HepG2 (cell line): Measurements from ENCODE around the gene EFCAB8. TPM values are rescaled to one million over a fixed set of nuclear protein-coding genes. Genes with fewer than 3 reads are reported as not detected.

ENCODE experiments used
- ATAC-seq: fragments of 200-7000 bp; cut with Tn5 transposase; 3 replicates; pipeline ENCODE4 v1.9.1; 2020; ENCODE audit warnings: mild to moderate bottlenecking, moderate library complexity
- BruUV-seq: library from RNA; stranded (reverse); fragments of 400-500 nt; replicated peaks from 2 replicates; lab custom pipeline; 2021; lab: Mats Ljungman, UMichigan
- CTCF ChIA-PET: fragments of 300-600 bp; formaldehyde crosslinking; extraction: SDS; loops from one replicate; lab custom pipeline; 2021; ENCODE audit warnings: low total read pairs, inconsistent platforms, low intra/inter-chr PET ratio; lab: Yijun Ruan, JAX
- POLR2A ChIA-PET: fragments of 350-600 bp; sonication (Branson Sonifier 250); formaldehyde crosslinking; loops from one replicate; lab custom pipeline; 2020; ENCODE audit warnings: antibody characterized with exemption, inconsistent platforms; lab: Yijun Ruan, JAX
- DNase-seq: peaks from one replicate; pipeline ENCODE4 v3.0.0-alpha.2; 2015; ENCODE audit warnings: low spot score
- FAIRE-seq: peaks from 3 replicates; lab custom pipeline; 2011; peaks lifted over from hg19 to GRCh38; lab: Jason Lieb, UNC
- H2AFZ ChIP-seq: one replicate; pipeline ENCODE4 v1.6.1; 2011; ENCODE audit warnings: low read length, inconsistent platforms
- H3K27ac ChIP-seq: fragments of 300-600 bp; 3 replicates; pipeline ENCODE4 v1.8.0; 2011; ENCODE audit warnings: mixed run types, mild to moderate bottlenecking, mixed read lengths, low read length, inconsistent platforms; ENCODE audit not compliant: insufficient read depth; ENCODE audit errors: extremely low read length
- H3K27me3 ChIP-seq, 2 experiments: fragments of 200-600 bp in 1 of 2; 2 replicates in 1 of 2; 3 replicates in 1 of 2; pipeline versions ENCODE4 v1.6.0 to v1.8.0; 2011; ENCODE audit warnings: low read length in 2 of 2, mild to moderate bottlenecking in 2 of 2, moderate library complexity in 2 of 2, inconsistent platforms in 1 of 2; ENCODE audit not compliant: insufficient read depth in 2 of 2, control insufficient read depth in 1 of 2
- H3K36me3 ChIP-seq, 2 experiments: fragments of 200-600 bp in 1 of 2; replicated peaks in 1 of 2; 2 replicates in 1 of 2; 3 replicates in 1 of 2; pipeline versions ENCODE4 v1.5.1 to v1.8.0; 2011; ENCODE audit warnings: low read length in 2 of 2, inconsistent platforms in 1 of 2; ENCODE audit not compliant: insufficient read depth in 2 of 2, control insufficient read depth in 1 of 2
- H3K4me1 ChIP-seq: 2 replicates; pipeline ENCODE4 v1.5.1; 2012; ENCODE audit warnings: low read length, inconsistent platforms; ENCODE audit not compliant: insufficient read depth
- H3K4me2 ChIP-seq: 2 replicates; pipeline ENCODE4 v1.6.0; 2011; ENCODE audit warnings: low read depth, low read length, inconsistent platforms
- H3K4me3 ChIP-seq, 3 experiments: fragments of 200-600 bp in 1 of 3; sonication (generic), shearing (Covaris generic) in 1 of 3; replicated peaks in 1 of 3; 2 replicates each; pipeline ENCODE4 v1.5.1; 2011 to 2016; ENCODE audit warnings: low read length in 3 of 3, inconsistent platforms in 2 of 3, low read depth in 2 of 3, mild to moderate bottlenecking in 2 of 3, control low read depth in 1 of 3, mixed read lengths in 1 of 3; ENCODE audit not compliant: insufficient read depth in 1 of 3
- H3K79me2 ChIP-seq: one replicate; pipeline ENCODE4 v1.6.1; 2011; ENCODE audit warnings: low read length, inconsistent platforms; ENCODE audit not compliant: insufficient read depth
- H3K9ac ChIP-seq: 2 replicates; pipeline ENCODE4 v1.6.0; 2011; ENCODE audit warnings: mild to moderate bottlenecking, low read depth, low read length, inconsistent platforms; ENCODE audit not compliant: insufficient read depth
- H3K9me3 ChIP-seq: 2 replicates; pipeline ENCODE4 v1.5.1; 2012; ENCODE audit warnings: mild to moderate bottlenecking, low read length
- H4K20me1 ChIP-seq: 2 replicates; pipeline ENCODE4 v1.6.0; 2011; ENCODE audit warnings: inconsistent platforms, mild to moderate bottlenecking, low read length, moderate library complexity; ENCODE audit not compliant: insufficient read depth
- ASH2L ChIP-seq: fragments of 300-600, 200-600 bp; sonication (generic); IDR thresholded peaks from 2 replicates; pipeline ENCODE4 v1.7.0; 2017; ENCODE audit warnings: low read depth, mild to moderate bottlenecking, moderate library complexity, mixed read lengths, low read length; ENCODE audit not compliant: insufficient read length
- ATF1 ChIP-seq: IDR thresholded peaks from 2 replicates; pipeline ENCODE4 v1.6.1; 2016; ENCODE audit warnings: mild to moderate bottlenecking, control low read depth
- CREM ChIP-seq, 2 experiments: sonication (generic) in 1 of 2; formaldehyde crosslinking in 1 of 2; IDR thresholded peaks; 2 replicates each; pipeline versions ENCODE4 v1.4.0 to v1.6.1; 2016 to 2020; ENCODE audit warnings: antibody characterized with exemption in 1 of 2, mild to moderate bottlenecking in 1 of 2, missing genetic modification reagents in 1 of 2
- ERF ChIP-seq: IDR thresholded peaks from 2 replicates; pipeline ENCODE4 v1.6.1; 2018; ENCODE audit warnings: missing biosample characterization, missing genetic modification reagents
- JUND ChIP-seq: sonication (generic); formaldehyde crosslinking; IDR thresholded peaks from 2 replicates; pipeline ENCODE4 v1.8.0; 2022; ENCODE audit warnings: mild to moderate bottlenecking, missing genetic modification reagents
- POLR2AphosphoS2 ChIP-seq: IDR thresholded peaks from 2 replicates; pipeline ENCODE4 v1.6.1; 2011; ENCODE audit warnings: low read depth, low read length, improper control_type of control experiment
- U2AF2 ChIP-seq: fragments of 200-400 bp; formaldehyde crosslinking; IDR thresholded peaks from 2 replicates; pipeline ENCODE4 v1.6.1; 2017; ENCODE audit warnings: low read depth, mild to moderate bottlenecking, low read length
- ZNF335 ChIP-seq: sonication (generic); formaldehyde crosslinking; IDR thresholded peaks from 2 replicates; pipeline ENCODE4 v1.4.0; 2020; ENCODE audit warnings: missing genetic modification reagents
- ZNF501 ChIP-seq: sonication (generic); formaldehyde crosslinking; IDR thresholded peaks from 2 replicates; pipeline ENCODE4 v1.5.1; 2020; ENCODE audit warnings: mild to moderate bottlenecking, moderate library complexity, missing genetic modification reagents
- WGBS: methylation state at CpG from one replicate; pipeline ENCODE4 v1.1.6; 2017; ENCODE audit warnings: low lambda C conversion rate; 5-methylcytosine and 5-hydroxymethylcytosine counted together
- in situ Hi-C: cut with HindIII; loops from 2 replicates; pipeline ENCODE4 v1.10.0; 2017; ENCODE audit warnings: low pct_unique_long_range_greater_than_20kb; ENCODE audit not compliant: extremely low pct_ligation_motif_present
- intact Hi-C: fragments of 100-400 bp; cut with micrococcal nuclease; formaldehyde crosslinking; loops from one replicate; pipeline ENCODE4 v1.10.0; 2022; ENCODE audit not compliant: unreplicated experiment
- polyA plus RNA-seq, 8 experiments: library from polyadenylated mRNA; depleted of rRNA in 3 of 8; stranded (reverse) in 7 of 8; unstranded in 1 of 8; fragments of >200 nt; fragmentation: Illumina TruSeq in 4 of 8; extraction: Trizol in 4 of 8; gene quantifications; 2 replicates each; pipeline versions ENCODE4 v1.2.1 to v1.2.3, GENCODE V29; 2011 to 2016; ENCODE audit warnings: low read depth in 4 of 8, missing spikeins in 1 of 8, mixed read lengths in 1 of 8; ENCODE audit not compliant: insufficient read depth in 1 of 8
- total RNA-seq, 5 experiments: library from RNA; depleted of rRNA; stranded (reverse); fragments of >200 nt; fragmentation: Illumina TruSeq; extraction: Trizol; gene quantifications; 2 replicates each; pipeline ENCODE4 v1.2.3, GENCODE V29; 2016; ENCODE audit warnings: low read depth in 1 of 5
- TF ChIP-seq, protein P1 (sequence below): sonication (generic); formaldehyde crosslinking; IDR thresholded peaks from 2 replicates; pipeline ENCODE4 v1.4.0; 2020; ENCODE audit warnings: missing genetic modification reagents

The EFCAB8 gene
- total and polyA plus RNA-seq, 2 of the 13 experiments (the other 11 are each of a cell fraction or from before 2014, with no cell fraction given) = 0.15 to 0.22 TPM

DNA sequence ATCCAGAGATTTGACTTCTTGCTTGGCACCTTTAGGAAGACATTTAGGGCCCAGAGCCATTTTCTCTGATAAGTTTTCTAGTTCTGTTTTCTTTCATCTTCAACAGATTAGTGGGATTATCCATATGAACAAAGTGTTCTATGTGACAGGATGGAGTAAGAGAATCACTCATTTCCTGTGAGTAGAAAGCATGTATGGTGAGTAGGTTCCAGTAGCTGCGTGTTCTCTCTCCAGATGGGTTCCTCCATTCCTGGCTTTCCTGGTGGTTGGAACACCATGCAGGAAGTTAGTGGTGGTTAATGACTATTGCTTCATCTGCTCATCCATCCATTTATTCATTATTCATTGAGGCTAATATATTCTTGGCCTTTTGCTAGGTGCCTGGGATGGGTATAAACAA lies 54.0 kb downstream of the EFCAB8 start:
- H4K20me1 ChIP-seq = no peaks in the 10 kb centered on the region
- ChIA-PET POLR2A (no interaction called here), CTCF (no interaction called here)
- H3K9ac ChIP-seq = no peak overlapping the region
- ATAC-seq = no peak
- no peak overlapping the region for H3K4me2 ChIP-seq
- 93% methylated on average over 1 of the region's 1 CpG for WGBS
- H3K36me3 ChIP-seq = no peaks in the 10 kb centered on the region
- TF ChIP-seq U2AF2 = no peak
- TF ChIP-seq ZNF501 = no peak
- no peak for TF ChIP-seq JUND
- TF ChIP-seq, protein P1, sequence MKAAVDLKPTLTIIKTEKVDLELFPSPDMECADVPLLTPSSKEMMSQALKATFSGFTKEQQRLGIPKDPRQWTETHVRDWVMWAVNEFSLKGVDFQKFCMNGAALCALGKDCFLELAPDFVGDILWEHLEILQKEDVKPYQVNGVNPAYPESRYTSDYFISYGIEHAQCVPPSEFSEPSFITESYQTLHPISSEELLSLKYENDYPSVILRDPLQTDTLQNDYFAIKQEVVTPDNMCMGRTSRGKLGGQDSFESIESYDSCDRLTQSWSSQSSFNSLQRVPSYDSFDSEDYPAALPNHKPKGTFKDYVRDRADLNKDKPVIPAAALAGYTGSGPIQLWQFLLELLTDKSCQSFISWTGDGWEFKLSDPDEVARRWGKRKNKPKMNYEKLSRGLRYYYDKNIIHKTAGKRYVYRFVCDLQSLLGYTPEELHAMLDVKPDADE = no peak
- no peak for TF ChIP-seq ASH2L
- no peak for TF ChIP-seq POLR2AphosphoS2
- TF ChIP-seq ERF (CRISPR knock-in tag) = no peak
- TF ChIP-seq CREM (IDR thresholded peaks at IDR 0.05) = no peak
- TF ChIP-seq CREM (CRISPR knock-in tag; IDR thresholded peaks at IDR 0.05) = no peak
- no peak for TF ChIP-seq ZNF335 (CRISPR knock-in tag)
- no peak for TF ChIP-seq ATF1
- TF ChIP-seq, all 625 proteins: peak for 0
- in situ Hi-C loops = no loop called here
- intact Hi-C loops = no loop called here
- no TSS peak for BruUV-seq
- DNase-seq (no peak), FAIRE-seq (no peak)
- Histone ChIP-seq H2AFZ (no peak overlapping the region), H3K27me3 (peaks cover 14 to 45% of the 10 kb centered on the region in 2 experiments), H3K9me3 (peaks cover 13% of the 10 kb centered on the region), H3K4me1 (no peaks in the 10 kb centered on the region), H3K27ac (no peak overlapping the region), H3K4me3 (no peak overlapping the region), H3K79me2 (no peaks in the 10 kb centered on the region)
